ENCODE results near the gene KRT76. TPM values are rescaled to one million over a fixed set of nuclear protein-coding genes. Genes with fewer than 3 reads are reported as not detected.

The KRT76 gene
- total RNA-seq, 1 experiment from 2014 or later: not detected

DNA sequence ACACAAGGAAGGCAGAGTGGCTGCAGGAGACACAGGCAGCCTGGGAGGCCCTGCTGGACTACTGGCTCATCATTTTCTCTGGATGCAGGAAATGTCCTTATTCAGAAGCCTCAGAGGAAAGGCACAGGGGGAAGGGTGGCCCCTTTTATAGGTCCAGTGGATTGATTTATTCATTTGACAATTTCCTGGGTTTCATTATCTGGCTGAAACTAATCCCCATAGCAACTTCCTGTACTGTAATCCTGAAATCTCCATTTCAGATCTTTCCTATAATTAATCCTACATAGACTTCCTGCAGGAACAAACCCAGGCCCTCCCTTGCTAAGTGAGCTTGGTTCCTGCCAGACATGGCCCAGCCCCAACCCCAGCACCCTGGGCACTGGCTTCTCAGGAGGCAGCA, 23.0 kb downstream of the KRT76 start:
- H2AFZ ChIP-seq (ENCODE audit: low read depth, low read length, poor library complexity, severe bottlenecking): no peak overlapping the region
- no peak for ATAC-seq
- no peaks in the 10 kb centered on the region for H3K36me3 ChIP-seq (ENCODE audit: control insufficient read depth in 1 of 2, insufficient read depth in 2 of 2, low read length in 2 of 2)
- no peaks in the 10 kb centered on the region for H3K4me1 ChIP-seq (ENCODE audit: control insufficient read depth in 1 of 2, insufficient read depth in 2 of 2, low read length in 2 of 2)
- no peaks in the 10 kb centered on the region for H3K79me2 ChIP-seq (ENCODE audit: insufficient read depth, low read length)
- no peaks in the 10 kb centered on the region for H3K9me2 ChIP-seq (ENCODE audit: insufficient read depth)
- no peak overlapping the region for H3K27ac ChIP-seq (ENCODE audit: low read depth, low read length)
- no peak overlapping the region for H3K4me3 ChIP-seq (replicated peaks in 1 of 2; ENCODE audit: low read depth in 1 of 2, low read length in 2 of 2)
- no peaks in the 10 kb centered on the region for H3K9me3 ChIP-seq (ENCODE audit: control insufficient read depth in 1 of 2, insufficient read depth in 1 of 2, low read depth in 1 of 2, low read length in 2 of 2)
- no peak overlapping the region for H3K9ac ChIP-seq (ENCODE audit: low read length)
- ChIA-PET CTCF (no interaction called here), RAD21 (ENCODE audit: low non-redundant PET in 1 of 2, low total read pairs in 2 of 2, uncharacterized antibody in 2 of 2, unreplicated experiment in 2 of 2) (no interaction called here), POLR2A (no interaction called here)
- no peak for DNase-seq (ENCODE audit: low read depth, low spot score)
- TF ChIP-seq, protein P1, sequence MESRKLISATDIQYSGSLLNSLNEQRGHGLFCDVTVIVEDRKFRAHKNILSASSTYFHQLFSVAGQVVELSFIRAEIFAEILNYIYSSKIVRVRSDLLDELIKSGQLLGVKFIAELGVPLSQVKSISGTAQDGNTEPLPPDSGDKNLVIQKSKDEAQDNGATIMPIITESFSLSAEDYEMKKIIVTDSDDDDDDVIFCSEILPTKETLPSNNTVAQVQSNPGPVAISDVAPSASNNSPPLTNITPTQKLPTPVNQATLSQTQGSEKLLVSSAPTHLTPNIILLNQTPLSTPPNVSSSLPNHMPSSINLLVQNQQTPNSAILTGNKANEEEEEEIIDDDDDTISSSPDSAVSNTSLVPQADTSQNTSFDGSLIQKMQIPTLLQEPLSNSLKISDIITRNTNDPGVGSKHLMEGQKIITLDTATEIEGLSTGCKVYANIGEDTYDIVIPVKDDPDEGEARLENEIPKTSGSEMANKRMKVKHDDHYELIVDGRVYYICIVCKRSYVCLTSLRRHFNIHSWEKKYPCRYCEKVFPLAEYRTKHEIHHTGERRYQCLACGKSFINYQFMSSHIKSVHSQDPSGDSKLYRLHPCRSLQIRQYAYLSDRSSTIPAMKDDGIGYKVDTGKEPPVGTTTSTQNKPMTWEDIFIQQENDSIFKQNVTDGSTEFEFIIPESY (IDR thresholded peaks at IDR 0.05; ENCODE audit: extremely low read depth, insufficient replicate concordance, low read length): no peak
- no peak for TF ChIP-seq JUND (IDR thresholded peaks at IDR 0.05)
- TF ChIP-seq RAD21 (IDR thresholded peaks at IDR 0.05; ENCODE audit: low read depth): no peak
- TF ChIP-seq SRF (IDR thresholded peaks at IDR 0.05; ENCODE audit: low read depth): no peak
- no peak for TF ChIP-seq TCF7L2 (IDR thresholded peaks at IDR 0.05; ENCODE audit: borderline replicate concordance, extremely low read depth, insufficient read depth, insufficient read length)
- TF ChIP-seq, protein P2, sequence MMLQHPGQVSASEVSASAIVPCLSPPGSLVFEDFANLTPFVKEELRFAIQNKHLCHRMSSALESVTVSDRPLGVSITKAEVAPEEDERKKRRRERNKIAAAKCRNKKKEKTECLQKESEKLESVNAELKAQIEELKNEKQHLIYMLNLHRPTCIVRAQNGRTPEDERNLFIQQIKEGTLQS (IDR thresholded peaks at IDR 0.05): no peak
- no peak for TF ChIP-seq POLR2AphosphoS5 (IDR thresholded peaks at IDR 0.05; ENCODE audit: low read depth, low read length)
- no peak for TF ChIP-seq FOSL1 (IDR thresholded peaks at IDR 0.05; ENCODE audit: low read depth)
- no peak for TF ChIP-seq CBX3 (IDR thresholded peaks at IDR 0.05; ENCODE audit: low read depth)
- no peak for TF ChIP-seq YY1 (IDR thresholded peaks at IDR 0.05; ENCODE audit: extremely low read depth, insufficient replicate concordance, low read depth, low read length)
- TF ChIP-seq, protein P3, sequence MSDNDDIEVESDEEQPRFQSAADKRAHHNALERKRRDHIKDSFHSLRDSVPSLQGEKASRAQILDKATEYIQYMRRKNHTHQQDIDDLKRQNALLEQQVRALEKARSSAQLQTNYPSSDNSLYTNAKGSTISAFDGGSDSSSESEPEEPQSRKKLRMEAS (IDR thresholded peaks at IDR 0.05): no peak
- TF ChIP-seq, protein P4, sequence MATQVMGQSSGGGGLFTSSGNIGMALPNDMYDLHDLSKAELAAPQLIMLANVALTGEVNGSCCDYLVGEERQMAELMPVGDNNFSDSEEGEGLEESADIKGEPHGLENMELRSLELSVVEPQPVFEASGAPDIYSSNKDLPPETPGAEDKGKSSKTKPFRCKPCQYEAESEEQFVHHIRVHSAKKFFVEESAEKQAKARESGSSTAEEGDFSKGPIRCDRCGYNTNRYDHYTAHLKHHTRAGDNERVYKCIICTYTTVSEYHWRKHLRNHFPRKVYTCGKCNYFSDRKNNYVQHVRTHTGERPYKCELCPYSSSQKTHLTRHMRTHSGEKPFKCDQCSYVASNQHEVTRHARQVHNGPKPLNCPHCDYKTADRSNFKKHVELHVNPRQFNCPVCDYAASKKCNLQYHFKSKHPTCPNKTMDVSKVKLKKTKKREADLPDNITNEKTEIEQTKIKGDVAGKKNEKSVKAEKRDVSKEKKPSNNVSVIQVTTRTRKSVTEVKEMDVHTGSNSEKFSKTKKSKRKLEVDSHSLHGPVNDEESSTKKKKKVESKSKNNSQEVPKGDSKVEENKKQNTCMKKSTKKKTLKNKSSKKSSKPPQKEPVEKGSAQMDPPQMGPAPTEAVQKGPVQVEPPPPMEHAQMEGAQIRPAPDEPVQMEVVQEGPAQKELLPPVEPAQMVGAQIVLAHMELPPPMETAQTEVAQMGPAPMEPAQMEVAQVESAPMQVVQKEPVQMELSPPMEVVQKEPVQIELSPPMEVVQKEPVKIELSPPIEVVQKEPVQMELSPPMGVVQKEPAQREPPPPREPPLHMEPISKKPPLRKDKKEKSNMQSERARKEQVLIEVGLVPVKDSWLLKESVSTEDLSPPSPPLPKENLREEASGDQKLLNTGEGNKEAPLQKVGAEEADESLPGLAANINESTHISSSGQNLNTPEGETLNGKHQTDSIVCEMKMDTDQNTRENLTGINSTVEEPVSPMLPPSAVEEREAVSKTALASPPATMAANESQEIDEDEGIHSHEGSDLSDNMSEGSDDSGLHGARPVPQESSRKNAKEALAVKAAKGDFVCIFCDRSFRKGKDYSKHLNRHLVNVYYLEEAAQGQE (IDR thresholded peaks at IDR 0.05; ENCODE audit: low read depth): no peak
- H4K20me1 ChIP-seq (ENCODE audit: insufficient read depth): no peaks in the 10 kb centered on the region
- H3K4me2 ChIP-seq (ENCODE audit: low read length): no peak overlapping the region
- intact Hi-C loops (cut with micrococcal nuclease): no loop called here
- H3K27me3 ChIP-seq (ENCODE audit: insufficient read depth, low read length): peaks cover 82% of the 10 kb centered on the region
- no TSS peak for BruUV-seq (replicated peaks)
